Measurements from ENCODE around the gene SLC35E1. TPM values are rescaled to one million over a fixed set of nuclear protein-coding genes. Genes with fewer than 3 reads are reported as not detected.

The SLC35E1 gene
- polyA plus RNA-seq, 1 donor (not counting 4 experiments of a cell fraction or from before 2014, with no cell fraction given): 30.3 TPM

- no peaks in the 10 kb centered on the region for H3K27me3 ChIP-seq (ENCODE audit: control insufficient read depth, extremely low read depth, insufficient read depth, low read length)
- H3K79me2 ChIP-seq (ENCODE audit: control insufficient read depth, insufficient read depth, low read length): peaks cover 7% of the 10 kb centered on the region
- H3K9ac ChIP-seq (ENCODE audit: control insufficient read depth, extremely low read depth, insufficient read depth, low read length): no peak overlapping the region
- no peak overlapping the region for H3K4me3 ChIP-seq (ENCODE audit: control insufficient read depth in 2 of 3, extremely low read depth in 1 of 3, insufficient read depth in 2 of 3, low read depth in 1 of 3, low read length in 3 of 3)
- no peaks in the 10 kb centered on the region for H4K20me1 ChIP-seq (ENCODE audit: control insufficient read depth, extremely low read depth, insufficient read depth, low read length)
- peaks cover 59 to 61% of the 10 kb centered on the region in 2 experiments for H3K36me3 ChIP-seq (ENCODE audit: control insufficient read depth in 2 of 2, extremely low read depth in 1 of 2, insufficient read depth in 2 of 2, low read length in 2 of 2)
- H2AFZ ChIP-seq (ENCODE audit: control insufficient read depth, low read length): no peak overlapping the region
- H3K9me1 ChIP-seq (ENCODE audit: control insufficient read depth, extremely low read depth, insufficient read depth, low read length): no peaks in the 10 kb centered on the region
- FAIRE-seq: no peak
- H3K4me2 ChIP-seq (ENCODE audit: control insufficient read depth, extremely low read depth, insufficient read depth, low read depth, low read length): no peak overlapping the region
- no peak for TF ChIP-seq CTCF (optimal IDR thresholded peaks at IDR 0.05 in 1 of 3, IDR thresholded peaks at IDR 0.05 in 1 of 3, conservative IDR thresholded peaks at IDR 0.05 in 1 of 3; ENCODE audit: extremely low read depth in 1 of 3, insufficient read depth in 2 of 3, low read length in 3 of 3)
- DNase-seq (ENCODE audit: low read depth, low spot score): no peak
- dilution Hi-C loops (cut with MboI; ENCODE audit: extremely low pct_ligation_motif_present, low sequenced_read_pairs): no loop called here
- no peaks in the 10 kb centered on the region for H3K4me1 ChIP-seq (ENCODE audit: control insufficient read depth, extremely low read depth, insufficient read depth, low read length)
- H3K9me3 ChIP-seq (ENCODE audit: control insufficient read depth, low read depth, low read length): no peaks in the 10 kb centered on the region
- H3K27ac ChIP-seq (ENCODE audit: control insufficient read depth, insufficient read depth, low read length): no peak overlapping the region
Observed at GRCh38 chr19:16527334-16527935, 44.8 kb downstream of the SLC35E1 start.

- Histone ChIP-seq H3K9me3 (ENCODE audit: control insufficient read depth, low read depth, low read length) (no peaks in the 10 kb centered on the region), H4K20me1 (ENCODE audit: control insufficient read depth, extremely low read depth, insufficient read depth, low read length) (no peaks in the 10 kb centered on the region), H3K36me3 (ENCODE audit: control insufficient read depth in 2 of 2, extremely low read depth in 1 of 2, insufficient read depth in 2 of 2, low read length in 2 of 2) (peaks cover 54 to 57% of the 10 kb centered on the region in 2 experiments), H2AFZ (ENCODE audit: control insufficient read depth, low read length) (no peak overlapping the region), H3K79me2 (ENCODE audit: control insufficient read depth, insufficient read depth, low read length) (peaks cover 7% of the 10 kb centered on the region), H3K9me1 (ENCODE audit: control insufficient read depth, extremely low read depth, insufficient read depth, low read length) (no peaks in the 10 kb centered on the region), H3K4me2 (ENCODE audit: control insufficient read depth, extremely low read depth, insufficient read depth, low read depth, low read length) (no peak overlapping the region), H3K27ac (ENCODE audit: control insufficient read depth, insufficient read depth, low read length) (no peak overlapping the region), H3K9ac (ENCODE audit: control insufficient read depth, extremely low read depth, insufficient read depth, low read length) (no peak overlapping the region), H3K4me3 (ENCODE audit: control insufficient read depth in 2 of 3, extremely low read depth in 1 of 3, insufficient read depth in 2 of 3, low read depth in 1 of 3, low read length in 3 of 3) (no peak overlapping the region), H3K4me1 (ENCODE audit: control insufficient read depth, extremely low read depth, insufficient read depth, low read length) (no peaks in the 10 kb centered on the region), H3K27me3 (ENCODE audit: control insufficient read depth, extremely low read depth, insufficient read depth, low read length) (no peaks in the 10 kb centered on the region)
- TF ChIP-seq EZH2 (IDR thresholded peaks at IDR 0.05; ENCODE audit: low read length) (no peak), CTCF (optimal IDR thresholded peaks at IDR 0.05 in 1 of 3, IDR thresholded peaks at IDR 0.05 in 1 of 3, conservative IDR thresholded peaks at IDR 0.05 in 1 of 3; ENCODE audit: extremely low read depth in 1 of 3, insufficient read depth in 2 of 3, low read length in 3 of 3) (no peak)
- FAIRE-seq (no peak), DNase-seq (ENCODE audit: low read depth, low spot score) (no peak)
- dilution Hi-C loops (cut with MboI; ENCODE audit: extremely low pct_ligation_motif_present, low sequenced_read_pairs): no loop called here
Observed at GRCh38 chr19:16525751-16526481, 46.3 kb downstream of the SLC35E1 start.

Data from keratinocyte (primary cell).